Measurements from ENCODE around the gene GYPC.

GRCh38 chr2:126725580-126725979 lies 69.6 kb downstream of the GYPC start:
- TF ChIP-seq CTCF (optimal IDR thresholded peaks at IDR 0.05 in 1 of 3, IDR thresholded peaks at IDR 0.05 in 1 of 3, conservative IDR thresholded peaks at IDR 0.05 in 1 of 3; ENCODE audit: extremely low read depth in 1 of 3, insufficient read depth in 2 of 3, low read length in 3 of 3) (no peak), EZH2 (IDR thresholded peaks at IDR 0.05; ENCODE audit: low read length) (no peak)

Data from keratinocyte (primary cell).